NCI-H1417 treated with DMSO at 0.1 percent for 48 hours (cell line): Measurements from ENCODE around the gene DLG1.

Experiments
- DNase-seq: peaks from one replicate; lab custom pipeline; 2025; lab: John Stamatoyannopoulos, UW

Gene DLG1

DNA sequence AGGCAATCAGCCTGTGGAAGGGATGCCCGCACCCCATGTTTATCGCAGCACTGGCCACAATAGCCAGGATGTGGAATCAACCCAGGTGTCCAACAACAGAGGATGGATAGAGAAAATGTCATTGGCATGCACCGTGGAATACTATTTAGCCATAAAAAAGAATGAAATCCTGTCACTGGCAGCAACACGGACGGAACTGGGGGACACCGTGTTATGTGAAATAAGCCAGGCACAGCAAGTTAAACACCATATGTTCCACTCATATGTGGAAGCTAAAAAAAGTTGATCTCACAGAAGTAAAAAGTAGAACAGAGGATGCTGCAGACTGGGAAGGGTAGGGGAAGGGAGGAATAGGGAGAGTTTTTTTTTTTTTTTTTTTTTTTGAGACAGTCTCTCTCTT lies 284.4 kb downstream of the DLG1 start:
- DNase-seq: no peak

DNA sequence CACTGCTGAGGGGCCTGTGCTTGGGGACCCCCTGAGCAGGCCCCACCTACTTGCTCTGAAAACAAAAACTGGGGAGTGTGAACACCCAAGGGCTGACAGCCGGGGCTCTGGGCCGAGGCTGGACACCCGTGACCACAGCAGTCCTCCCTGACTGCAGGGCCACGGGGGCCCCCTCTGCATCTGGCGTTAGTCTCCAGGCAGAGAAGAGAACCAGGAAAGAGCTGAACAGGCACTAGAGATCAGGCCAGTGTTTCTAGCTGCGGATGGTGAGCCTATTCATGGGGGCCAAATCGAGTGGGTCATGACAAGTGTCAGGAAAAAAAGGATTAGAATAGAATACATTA lies 285.9 kb downstream of the DLG1 start:
- DNase-seq: no peak

GRCh38 chr3:197011780-197012539 lies 286.5 kb downstream of the DLG1 start:
- DNase-seq: no peak

GRCh38 chr3:197010556-197011351 lies 287.7 kb downstream of the DLG1 start:
- no peak for DNase-seq

DNA sequence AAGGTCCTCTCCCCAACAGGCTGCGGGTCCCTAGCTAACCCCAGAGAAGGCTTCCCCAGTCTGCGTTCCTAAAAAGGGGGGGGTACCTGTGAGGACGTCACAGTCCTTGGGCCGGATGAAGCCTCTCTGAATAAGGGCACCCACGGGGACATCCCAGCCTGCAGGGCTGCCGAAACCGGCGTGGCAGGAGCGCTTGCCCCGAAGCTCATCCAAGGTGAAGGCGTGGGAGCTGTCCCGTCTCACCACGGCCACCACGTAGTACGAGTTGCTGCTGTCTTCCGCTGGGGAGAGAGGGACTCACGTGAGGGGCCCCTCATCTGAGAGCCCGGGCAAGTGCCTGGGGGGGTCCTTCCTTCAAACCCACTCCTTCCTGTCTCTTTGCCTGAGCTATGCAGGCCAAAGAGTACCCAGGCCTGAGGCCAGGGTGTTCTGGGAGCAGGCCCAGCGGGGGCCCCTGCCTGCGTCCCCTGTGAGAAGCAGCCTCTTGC lies 288.8 kb downstream of the DLG1 start:
- DNase-seq: no peak

GRCh38 chr3:197008436-197009209 lies 289.8 kb downstream of the DLG1 start:
- DNase-seq: no peak

- no peak for DNase-seq
Observed at GRCh38 chr3:197007953-197008352, 290.5 kb downstream of the DLG1 start.

DNA sequence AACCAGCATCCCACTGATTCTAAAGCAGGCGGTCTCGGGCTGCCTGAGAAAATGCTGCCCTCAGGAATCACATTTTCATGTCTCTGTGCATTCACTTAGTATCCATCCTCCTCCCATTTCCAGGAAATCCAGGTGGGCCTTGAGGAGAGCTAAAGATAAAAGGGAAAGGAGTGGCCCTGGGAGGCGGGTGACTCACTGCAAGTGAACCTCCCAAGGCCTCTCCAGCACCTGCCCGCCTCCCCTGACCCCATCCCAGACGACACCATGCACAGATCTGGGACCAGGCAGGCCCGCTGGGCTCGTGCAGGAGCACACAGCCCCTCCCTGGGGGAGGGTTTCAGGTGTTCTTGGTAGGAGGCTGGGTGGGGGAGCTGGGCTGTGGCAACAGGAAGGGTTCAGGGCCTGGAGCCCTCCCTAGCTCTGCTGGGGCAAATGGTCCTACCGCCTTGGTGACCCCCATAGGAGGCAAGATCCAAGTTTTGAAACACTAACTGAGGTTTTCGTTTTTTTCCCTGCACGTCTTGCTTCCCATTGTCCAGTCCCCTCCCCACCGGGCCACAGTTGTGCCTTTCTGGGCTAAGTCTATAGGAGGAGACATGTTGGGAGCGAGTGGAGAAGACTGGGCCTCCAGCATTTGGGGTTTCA lies 291.0 kb downstream of the DLG1 start:
- no peak for DNase-seq

DNA sequence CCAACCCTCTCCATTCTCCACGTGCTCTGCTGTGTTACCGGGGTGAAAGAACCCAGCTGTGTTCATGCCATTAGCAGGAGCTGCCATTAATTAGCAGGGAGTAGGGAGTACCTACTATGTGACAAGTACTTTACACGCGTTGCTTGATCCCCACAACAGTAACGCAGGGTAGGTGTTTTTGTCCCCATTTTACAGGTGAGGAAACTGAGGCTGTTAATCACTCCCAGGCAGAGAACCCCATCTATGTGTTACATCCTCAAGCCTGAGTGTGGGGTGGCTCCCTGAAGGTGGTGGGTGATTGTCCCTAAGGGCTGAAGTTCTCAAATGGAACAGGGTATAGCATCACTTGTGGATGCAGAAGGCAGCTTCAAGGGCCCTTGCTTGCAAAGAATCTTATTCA lies 291.6 kb downstream of the DLG1 start:
- DNase-seq: no peak

DNA sequence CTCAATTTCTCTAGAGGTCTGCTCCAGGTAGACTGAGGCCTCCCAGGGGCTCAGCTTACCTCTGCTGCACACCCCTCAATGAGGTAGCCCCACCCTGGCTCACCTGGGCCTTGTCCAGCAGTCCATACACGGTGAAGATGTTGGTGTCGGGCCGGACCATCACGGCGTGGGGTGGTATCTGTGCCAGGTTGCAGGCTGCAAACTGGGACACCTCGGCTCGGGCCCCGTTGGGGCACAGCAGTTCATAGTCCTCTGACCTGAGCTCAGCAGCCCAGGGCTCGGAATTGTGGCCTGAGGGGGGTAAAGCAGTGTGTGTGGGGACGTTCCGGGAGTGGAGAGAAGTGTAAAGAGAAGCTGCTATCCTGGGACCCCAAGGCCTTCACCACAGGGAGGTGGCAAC lies 292.0 kb downstream of the DLG1 start:
- no peak for DNase-seq

DNA sequence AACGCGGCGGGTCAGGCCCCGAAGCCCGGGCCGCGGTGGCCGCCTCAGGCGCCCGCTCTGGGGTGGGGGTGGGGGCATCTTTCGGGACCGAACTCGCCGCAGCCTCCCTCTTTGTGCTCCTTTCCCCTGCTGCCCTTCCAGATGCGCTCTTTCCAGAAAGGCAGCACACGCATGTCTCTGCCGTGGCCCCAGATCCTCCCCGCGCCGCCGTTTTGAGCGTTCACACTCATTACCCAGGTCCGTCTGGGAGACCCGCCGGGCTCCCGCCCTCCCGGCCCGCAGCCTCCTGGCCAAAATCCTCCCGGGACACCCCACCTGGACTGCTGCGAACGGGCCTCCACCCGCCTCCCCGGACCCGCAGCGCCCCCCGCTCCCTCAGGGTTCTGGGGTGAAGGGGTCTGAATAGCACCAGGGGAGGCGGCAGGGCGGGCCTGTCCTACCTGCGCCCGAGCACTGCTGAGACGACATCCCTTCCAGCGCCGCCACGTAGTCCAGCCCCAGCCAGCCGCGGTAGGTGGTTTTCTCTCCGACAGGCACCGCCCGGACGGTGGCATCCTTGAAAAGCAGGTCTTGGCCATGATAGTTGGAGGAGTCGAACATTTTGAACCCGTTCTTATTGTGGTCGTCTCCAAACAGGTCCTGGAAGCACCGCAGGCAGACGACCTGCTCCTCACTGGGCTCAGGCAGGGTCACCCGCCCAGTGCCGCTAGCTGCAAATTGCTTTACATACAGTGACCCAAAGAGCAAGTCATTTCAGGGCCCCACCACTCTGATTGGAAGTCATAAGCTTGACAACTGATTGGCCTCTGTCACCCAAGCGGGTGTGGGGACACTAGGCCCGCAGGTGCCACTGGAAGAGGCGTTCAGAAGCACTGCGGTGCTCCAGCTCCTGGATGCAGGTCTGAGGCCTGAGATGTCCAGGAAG lies 294.7 kb downstream of the DLG1 start:
- peak; percentile 28 for DNase-seq

GRCh38 chr3:197002701-197003454 lies 295.5 kb downstream of the DLG1 start:
- peak; percentile 50 for DNase-seq

DNA sequence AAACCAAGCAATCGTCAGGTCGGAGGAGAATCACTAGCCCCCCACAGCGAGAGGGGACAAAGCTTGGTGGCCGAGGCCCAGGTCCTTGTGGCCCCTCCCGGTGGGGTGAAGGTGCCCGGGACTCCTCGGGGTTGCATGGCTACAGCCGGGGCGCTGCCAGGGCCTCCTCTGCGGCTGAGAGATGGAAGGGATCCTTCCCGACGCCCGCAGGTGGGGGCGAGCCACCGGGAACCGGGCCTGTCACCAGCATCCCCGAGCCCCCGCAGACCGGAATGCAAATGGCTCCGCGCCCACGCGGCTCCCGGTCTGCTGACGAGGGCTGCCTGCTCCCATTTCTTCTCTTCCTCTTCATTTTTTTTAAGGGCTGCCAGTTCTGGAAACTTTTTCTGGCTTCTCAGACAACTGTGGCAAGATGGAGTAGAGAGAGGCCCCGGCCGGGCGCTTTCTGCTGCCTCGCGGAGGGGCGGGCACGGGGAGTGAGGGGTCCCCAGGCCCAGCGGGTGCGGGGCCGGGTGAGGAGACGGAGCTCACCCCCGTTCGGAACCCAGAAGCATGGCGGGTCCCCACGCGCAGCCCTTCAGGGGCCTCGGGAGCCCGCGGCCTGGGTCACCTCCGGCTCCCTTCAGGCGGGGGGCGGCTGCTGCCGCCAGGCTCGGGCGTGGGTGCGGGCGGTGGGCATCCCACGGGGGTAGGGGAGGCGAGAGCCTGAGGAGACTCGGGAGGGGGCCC lies 296.3 kb downstream of the DLG1 start:
- no peak for DNase-seq

DNA sequence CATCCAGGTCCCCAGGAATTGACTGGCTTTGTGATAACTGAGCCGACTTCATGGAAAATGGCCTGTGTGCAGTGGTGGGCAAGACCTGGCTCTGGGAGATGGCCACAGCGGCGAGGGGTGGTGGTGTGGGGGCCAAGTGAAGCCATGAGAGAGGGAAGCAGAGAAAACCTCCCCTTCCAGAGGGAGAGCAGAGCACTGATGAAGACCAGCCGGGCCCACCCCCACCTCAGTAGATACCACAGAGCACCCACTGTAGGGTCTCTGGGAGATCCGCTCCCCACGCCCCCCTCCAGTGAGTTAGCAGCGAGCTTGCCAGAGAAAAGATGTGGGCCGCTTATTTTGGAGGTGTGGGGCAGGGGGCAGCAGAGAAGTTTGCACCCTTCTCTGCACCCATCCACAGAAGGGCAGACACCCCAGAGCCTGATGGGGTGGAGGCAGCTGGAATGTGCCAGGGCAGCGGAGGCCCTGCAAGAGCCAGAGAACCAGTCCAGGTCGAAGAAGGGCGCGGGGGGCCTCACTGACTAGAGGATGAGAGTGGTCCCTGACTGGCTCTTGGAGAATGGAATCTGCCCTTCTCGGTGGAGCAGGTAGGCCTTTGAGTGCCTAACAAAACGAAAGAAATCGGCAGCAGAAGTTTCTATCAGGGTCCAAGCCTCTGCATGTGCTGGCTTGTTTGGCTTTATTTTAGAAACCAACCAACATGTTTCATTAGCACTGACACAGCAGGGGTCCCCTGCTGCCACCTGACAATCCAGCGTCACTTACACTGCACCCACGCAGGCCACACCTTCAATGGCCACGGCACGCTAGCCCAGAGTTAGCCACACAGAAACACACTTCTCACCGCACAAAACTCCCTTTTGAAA lies 297.1 kb downstream of the DLG1 start:
- no peak for DNase-seq

DNA sequence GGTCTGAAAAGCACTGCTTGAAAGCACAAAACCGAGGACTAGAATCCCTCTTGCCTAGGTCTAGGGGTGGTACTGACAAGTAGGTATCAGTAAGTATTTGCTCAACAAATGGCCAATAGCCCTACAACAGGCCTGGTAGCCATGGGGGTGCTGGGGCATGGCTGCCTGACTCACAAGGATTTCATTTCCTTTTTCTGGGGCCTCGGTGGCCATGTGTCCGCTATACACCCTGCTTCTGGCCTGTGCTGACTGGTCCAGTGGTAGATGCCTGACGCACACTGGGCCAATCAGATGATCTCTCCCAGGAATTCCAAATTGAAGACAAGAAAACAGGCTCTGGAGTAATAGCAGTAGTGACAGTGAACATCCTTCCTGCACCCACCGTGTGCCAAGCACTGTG lies 298.2 kb downstream of the DLG1 start:
- DNase-seq: no peak

GRCh38 chr3:196998966-196999760 lies 299.2 kb downstream of the DLG1 start:
- DNase-seq: no peak

- DNase-seq: no peak
Observed at GRCh38 chr3:196997311-196997710, 301.1 kb downstream of the DLG1 start.
